Gastroesophageal sphincter (tissue), 3 donors: ENCODE results near the gene RBM5.

ENCODE experiments used
- CTCF ChIP-seq, 4 experiments: fragments of 200-600 bp in 2 of 4; fragments of 450-650 bp in 2 of 4; sonication (generic) in 1 of 4; IDR thresholded peaks; one replicate each; pipeline ENCODE4 v1.5.1; 2017 to 2019; ENCODE audit warnings: antibody characterized with exemption in 4 of 4, mild to moderate bottlenecking in 2 of 4, moderate library complexity in 2 of 4
- POLR2A ChIP-seq, 2 donors: fragments of 450-650 bp; IDR thresholded peaks; one replicate each; pipeline ENCODE4 v1.6.1; 2017; ENCODE audit warnings: antibody characterized with exemption in 2 of 2, mild to moderate bottlenecking in 2 of 2, moderate library complexity in 1 of 2

DNA sequence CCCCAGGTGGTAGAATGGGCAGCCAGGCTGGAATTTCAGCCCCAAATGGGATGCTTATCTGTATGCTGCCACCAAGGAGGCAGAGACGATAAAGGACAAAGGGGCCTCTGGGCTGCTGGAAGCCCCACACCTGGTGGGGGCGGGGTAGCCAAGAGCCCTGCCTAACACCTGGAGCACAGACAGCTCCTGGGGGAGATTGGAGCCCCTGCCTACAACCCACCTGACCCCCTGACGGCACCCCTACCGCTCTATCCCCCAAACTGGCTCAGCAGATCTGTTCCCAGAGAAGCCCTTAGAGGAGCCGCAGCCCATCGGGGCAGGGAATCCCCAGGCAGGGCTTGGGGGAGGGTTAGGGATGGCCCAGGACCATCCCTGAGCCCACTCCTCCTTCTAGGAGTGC is 50.6 kb downstream of the RBM5 start:
- TF ChIP-seq CTCF (IDR thresholded peaks at IDR 0.05) (no peak), POLR2A (IDR thresholded peaks at IDR 0.05) (no peak)
